BJ (cell line): ENCODE data around the gene KDM4B. TPM values are rescaled to one million over a fixed set of nuclear protein-coding genes. Genes with fewer than 3 reads are reported as not detected.

Experiments used
- CTCF ChIA-PET: fragments of 350-600 bp; formaldehyde crosslinking; extraction: SDS; loops from one replicate; lab custom pipeline; 2021; ENCODE audit warnings: antibody characterized with exemption, inconsistent platforms; lab: Yijun Ruan, JAX
- POLR2A ChIA-PET: fragments of 300-600 bp; sonication (Branson Sonifier 250); formaldehyde crosslinking; extraction: SDS; loops from one replicate; lab custom pipeline; 2021; ENCODE audit warnings: antibody characterized with exemption; lab: Charles Lee
- DNase-seq: peaks from one replicate; pipeline ENCODE4 v3.0.0-alpha.2; 2011; ENCODE audit warnings: low read depth
- H3K27me3 ChIP-seq: 2 replicates; pipeline ENCODE4 v1.6.0; 2011; ENCODE audit warnings: low read length; ENCODE audit not compliant: control insufficient read depth, insufficient read depth
- H3K36me3 ChIP-seq: 2 replicates; pipeline ENCODE4 v1.5.1; 2011; ENCODE audit warnings: low read length; ENCODE audit not compliant: control insufficient read depth, insufficient read depth
- H3K4me3 ChIP-seq: 2 replicates; pipeline ENCODE4 v1.5.1; 2011; ENCODE audit warnings: low read depth, mild to moderate bottlenecking, control low read depth, low read length
- CTCF ChIP-seq: IDR thresholded peaks from 2 replicates; pipeline ENCODE4 v1.5.1; 2011; ENCODE audit warnings: low read depth, mild to moderate bottlenecking, control low read depth, inconsistent platforms, low read length, moderate library complexity; ENCODE audit not compliant: insufficient read depth
- polyA plus RNA-seq: library from polyadenylated mRNA; depleted of rRNA; stranded (reverse); fragments of >200 nt; gene quantifications from 2 replicates; pipeline ENCODE4 v1.2.3, GENCODE V29; 2011

Gene KDM4B
- polyA plus RNA-seq, 1 experiment, result 15.2 TPM

- TF ChIP-seq CTCF, result no peak
- Histone ChIP-seq H3K36me3 (no peaks in the 10 kb centered on the region), H3K27me3 (no peaks in the 10 kb centered on the region), H3K4me3 (peak overlapping the region; percentile 20)
- ChIA-PET POLR2A (interaction anchor here (1.2 kb wide), 1 partner anchor 11 kb away, joined by 3 read pairs; no protein-coding TSS in a partner anchor), CTCF (interaction anchor here (0.7 to 1.7 kb wide), 4 partner anchors 27 to 157 kb away, joined by 3 to 8 read pairs (median 4); no protein-coding TSS in a partner anchor)
- DNase-seq, result no peak
Observed at GRCh38 chr19:4967738-4968461, 1.0 kb upstream of the KDM4B start.

- POLR2A ChIA-PET, result interaction anchor here (1.0 to 1.2 kb wide), 2 partner anchors 9 to 57 kb away, joined by 3 to 6 read pairs; no protein-coding TSS in a partner anchor
- DNase-seq, result no peak
- H3K27me3 ChIP-seq, result no peaks in the 10 kb centered on the region
- no peaks in the 10 kb centered on the region for H3K36me3 ChIP-seq
- TF ChIP-seq CTCF, result no peak
- H3K4me3 ChIP-seq, result peak overlapping the region; percentile 83
- CTCF ChIA-PET, result interaction anchor here (0.7 to 1.7 kb wide), 4 partner anchors 17 to 159 kb away, joined by 3 to 8 read pairs (median 6); no protein-coding TSS in a partner anchor
Observed at GRCh38 chr19:4969292-4969771, 419 bp downstream of the KDM4B start.

GRCh38 chr19:4969772-4970531, 1.0 kb downstream of the KDM4B start:
- Histone ChIP-seq H3K27me3 (no peaks in the 10 kb centered on the region), H3K36me3 (no peaks in the 10 kb centered on the region), H3K4me3 (peak overlapping the region; percentile 83)
- ChIA-PET POLR2A (no interaction called here), CTCF (interaction anchor here (0.6 to 4.8 kb wide), 12 partner anchors 10 to 172 kb away, joined by 3 to 27 read pairs (median 5); no protein-coding TSS in a partner anchor)
- no peak for DNase-seq
- no peak for TF ChIP-seq CTCF

GRCh38 chr19:4970558-4971423, 1.9 kb downstream of the KDM4B start:
- ChIA-PET CTCF (interaction anchor here (0.6 to 4.8 kb wide), 13 partner anchors 9 to 172 kb away, joined by 3 to 27 read pairs (median 4); no protein-coding TSS in a partner anchor), POLR2A (no interaction called here)
- no peak for TF ChIP-seq CTCF
- H3K4me3 ChIP-seq, result peak overlapping the region; percentile 83
- DNase-seq, result no peak
- H3K36me3 ChIP-seq, result no peaks in the 10 kb centered on the region
- H3K27me3 ChIP-seq, result no peaks in the 10 kb centered on the region
